CD4-positive, alpha-beta T cell treated with Interleukin-1 beta for 1 hour (primary cell): Measurements from ENCODE around the gene GXYLT2.
A peak's percentile ranks its signal among the peaks of the same experiment; 100 is the strongest.

Source experiments
- DNase-seq, 2 donors: peaks; one replicate each; pipeline ENCODE4 v3.0.0-alpha.2; 2020 to 2022

The GXYLT2 gene

GRCh38 chr3:72942427-72942826, 54.6 kb downstream of the GXYLT2 start:
- DNase-seq, result no peak

GRCh38 chr3:72944696-72945095, 56.9 kb downstream of the GXYLT2 start:
- DNase-seq, result no peak

- DNase-seq, result no peak
Measured at GRCh38 chr3:72947715-72948490, 60.1 kb downstream of the GXYLT2 start.

- DNase-seq, result no peak
Measured at GRCh38 chr3:72949016-72949415, 61.2 kb downstream of the GXYLT2 start.

- DNase-seq, result no peak
Measured at GRCh38 chr3:72950372-72950771, 62.5 kb downstream of the GXYLT2 start.

- no peak for DNase-seq
Measured at GRCh38 chr3:72950801-72951200, 63.0 kb downstream of the GXYLT2 start.

GRCh38 chr3:72951259-72951722, 63.4 kb downstream of the GXYLT2 start:
- no peak for DNase-seq

- DNase-seq, result no peak
Measured at GRCh38 chr3:72953325-72953956, 65.6 kb downstream of the GXYLT2 start.

- DNase-seq, result no peak
Measured at GRCh38 chr3:72957297-72957696, 69.5 kb downstream of the GXYLT2 start.

- DNase-seq, result no peak
Measured at GRCh38 chr3:72959336-72959735, 71.5 kb downstream of the GXYLT2 start.

- peak in 1 of 2 donors; percentile 13 for DNase-seq
Measured at GRCh38 chr3:72960812-72961518, 73.1 kb downstream of the GXYLT2 start.

- DNase-seq, result no peak
Measured at GRCh38 chr3:72961752-72962151, 73.9 kb downstream of the GXYLT2 start.

- no peak for DNase-seq
Measured at GRCh38 chr3:72962317-72962716, 74.5 kb downstream of the GXYLT2 start.

- DNase-seq, result no peak
Measured at GRCh38 chr3:72964633-72965032, 76.8 kb downstream of the GXYLT2 start.

- DNase-seq, result no peak
Measured at GRCh38 chr3:72968266-72968664, 80.4 kb downstream of the GXYLT2 start.

- no peak for DNase-seq
Measured at GRCh38 chr3:72969766-72970165, 81.9 kb downstream of the GXYLT2 start.

GRCh38 chr3:72970942-72971341, 83.1 kb downstream of the GXYLT2 start:
- no peak for DNase-seq

GRCh38 chr3:72972706-72973030, 84.8 kb downstream of the GXYLT2 start:
- no peak for DNase-seq

GRCh38 chr3:72973031-72973723, 85.3 kb downstream of the GXYLT2 start:
- DNase-seq, result no peak

GRCh38 chr3:72973786-72974185, 85.9 kb downstream of the GXYLT2 start:
- no peak for DNase-seq

- no peak for DNase-seq
Measured at GRCh38 chr3:72974956-72975355, 87.1 kb downstream of the GXYLT2 start.

GRCh38 chr3:72976281-72976741, 88.5 kb downstream of the GXYLT2 start:
- DNase-seq, result no peak
